HCT116 (cell line): ENCODE measurements around the gene CHD2. TPM values are rescaled to one million over a fixed set of nuclear protein-coding genes. Genes with fewer than 3 reads are reported as not detected.

Experiments used
- ATAC-seq: fragments of 200-7000 bp; cut with Tn5 transposase; 2 replicates; pipeline ENCODE4 v1.9.1; 2020; ENCODE audit warnings: mild to moderate bottlenecking, moderate library complexity
- BruUV-seq: library from RNA; stranded (reverse); fragments of 400-500 nt; replicated peaks from 2 replicates; lab custom pipeline; 2021; lab: Mats Ljungman, UMichigan
- CTCF ChIA-PET: fragments of 300-600 bp; sonication (Branson Sonifier 250); formaldehyde crosslinking; loops from one replicate; lab custom pipeline; 2021; ENCODE audit warnings: antibody characterized with exemption; lab: Charles Lee
- POLR2A ChIA-PET: fragments of 300-600, 350-600 bp; sonication (Branson Sonifier 250); formaldehyde crosslinking; loops from one replicate; lab custom pipeline; 2021; ENCODE audit warnings: antibody characterized with exemption; lab: Charles Lee
- RAD21 ChIA-PET, 2 experiments: fragments of 300-600 bp; sonication (Branson Sonifier 250); formaldehyde crosslinking; loops; one replicate each; lab custom pipeline; 2023; ENCODE audit warnings: low total read pairs in 2 of 2; ENCODE audit not compliant: uncharacterized antibody in 2 of 2, unreplicated experiment in 2 of 2, low non-redundant PET in 1 of 2; lab: Charles Lee
- DNase-seq: peaks from one replicate; pipeline ENCODE4 v3.0.0-alpha.2; 2010; ENCODE audit warnings: low read depth, low spot score
- H2AFZ ChIP-seq: fragments of 200-600 bp; shearing (Covaris generic), sonication (generic); 2 replicates; pipeline ENCODE4 v1.6.1; 2017; ENCODE audit warnings: low read depth, mixed run types, mixed read lengths, antibody characterized with exemption, low read length; ENCODE audit not compliant: poor library complexity, severe bottlenecking
- H3K27ac ChIP-seq: 2 replicates; pipeline ENCODE4 v1.5.1; 2012; ENCODE audit warnings: low read depth, low read length
- H3K27me3 ChIP-seq: fragments of 200-600 bp; sonication (generic); 2 replicates; pipeline ENCODE4 v1.6.1; 2016; ENCODE audit warnings: mixed run types, low read length, mixed read lengths; ENCODE audit not compliant: insufficient read depth
- H3K36me3 ChIP-seq, 2 experiments: fragments of 200-500 bp in 1 of 2; fragments of 200-600 bp in 1 of 2; sonication (Bioruptor generic) in 1 of 2; sonication (generic) in 1 of 2; 2 replicates each; pipeline versions ENCODE4 v1.5.1 to v1.6.1; 2014 to 2016; ENCODE audit warnings: low read length in 2 of 2, inconsistent platforms in 1 of 2, mixed read lengths in 1 of 2, mixed run types in 1 of 2; ENCODE audit not compliant: insufficient read depth in 2 of 2, control insufficient read depth in 1 of 2
- H3K4me1 ChIP-seq, 2 experiments: fragments of 200-600 bp in 1 of 2; sonication (generic) in 1 of 2; 2 replicates each; pipeline versions ENCODE4 v1.5.1 to v1.6.1; 2012 to 2017; ENCODE audit warnings: low read length in 2 of 2, inconsistent platforms in 1 of 2, mild to moderate bottlenecking in 1 of 2, mixed read lengths in 1 of 2, mixed run types in 1 of 2, moderate library complexity in 1 of 2; ENCODE audit not compliant: insufficient read depth in 2 of 2, control insufficient read depth in 1 of 2
- H3K4me2 ChIP-seq: fragments of 200-600 bp; sonication (generic); 2 replicates; pipeline ENCODE4 v1.6.1; 2017; ENCODE audit warnings: mixed run types, low read length, mixed read lengths
- H3K4me3 ChIP-seq, 2 experiments: fragments of 200-600 bp in 1 of 2; sonication (generic) in 1 of 2; replicated peaks in 1 of 2; 2 replicates each; pipeline ENCODE4 v1.5.1; 2011 to 2016; ENCODE audit warnings: low read length in 2 of 2, control low read depth in 1 of 2, low read depth in 1 of 2, mild to moderate bottlenecking in 1 of 2, mixed read lengths in 1 of 2, mixed run types in 1 of 2
- H3K79me2 ChIP-seq: fragments of 200-600 bp; sonication (generic); 2 replicates; pipeline ENCODE4 v1.6.1; 2017; ENCODE audit warnings: mild to moderate bottlenecking, mixed run types, low read length, moderate library complexity, mixed read lengths; ENCODE audit not compliant: insufficient read depth
- H3K9ac ChIP-seq: fragments of 200-600 bp; sonication (generic); 2 replicates; pipeline ENCODE4 v1.6.1; 2016; ENCODE audit warnings: low read length, mixed read lengths
- H3K9me2 ChIP-seq: fragments of 200-600 bp; sonication (generic), shearing (Covaris generic); 2 replicates; pipeline ENCODE4 v1.6.1; 2017; ENCODE audit warnings: mixed run types, mild to moderate bottlenecking, moderate library complexity; ENCODE audit not compliant: insufficient read depth
- H3K9me3 ChIP-seq, 2 experiments: fragments of 200-500 bp in 1 of 2; fragments of 200-600 bp in 1 of 2; sonication (Bioruptor generic) in 1 of 2; sonication (generic) in 1 of 2; 2 replicates each; pipeline ENCODE4 v1.6.1; 2014 to 2017; ENCODE audit warnings: low read length in 2 of 2, mixed read lengths in 2 of 2, inconsistent platforms in 1 of 2, low read depth in 1 of 2, mild to moderate bottlenecking in 1 of 2, mixed run types in 1 of 2, moderate library complexity in 1 of 2; ENCODE audit not compliant: control insufficient read depth in 1 of 2, insufficient read depth in 1 of 2
- H4K20me1 ChIP-seq: fragments of 200-600 bp; sonication (generic), shearing (Covaris generic); 2 replicates; pipeline ENCODE4 v1.6.1; 2017; ENCODE audit warnings: mixed run types, mild to moderate bottlenecking, moderate library complexity; ENCODE audit not compliant: insufficient read depth
- EGR1 ChIP-seq: IDR thresholded peaks from 2 replicates; pipeline ENCODE4 v1.6.1; 2012; ENCODE audit warnings: low read depth
- JUND ChIP-seq: IDR thresholded peaks from 2 replicates; pipeline ENCODE4 v1.6.1; 2012
- RAD21 ChIP-seq: IDR thresholded peaks from 2 replicates; pipeline ENCODE4 v1.6.1; 2012; ENCODE audit warnings: low read depth, mild to moderate bottlenecking
- SP1 ChIP-seq: IDR thresholded peaks from 2 replicates; pipeline ENCODE4 v1.6.1; 2012; ENCODE audit warnings: low read depth
- TCF7L2 ChIP-seq: IDR thresholded peaks from 2 replicates; pipeline ENCODE4 v1.7.0; 2011; ENCODE audit warnings: borderline replicate concordance, inconsistent platforms; ENCODE audit not compliant: insufficient read depth, insufficient read length; ENCODE audit errors: extremely low read depth
- YY1 ChIP-seq: IDR thresholded peaks from 2 replicates; pipeline ENCODE4 v1.6.1; 2011; ENCODE audit warnings: low read length, low read depth, moderate library complexity, mild to moderate bottlenecking; ENCODE audit not compliant: insufficient replicate concordance; ENCODE audit errors: extremely low read depth
- ZFX ChIP-seq: fragments of 450-650 bp; IDR thresholded peaks from 2 replicates; pipeline ENCODE4 v1.6.1; 2017
- intact Hi-C: fragments of 100-400 bp; cut with micrococcal nuclease; formaldehyde crosslinking; loops from 2 replicates; pipeline ENCODE4 v1.10.0; 2022
- total RNA-seq: library from RNA; stranded (reverse); gene quantifications from one replicate; pipeline ENCODE4 v1.2.1, GENCODE V29; 2021; ENCODE audit not compliant: unreplicated experiment
- TF ChIP-seq, protein P1 (sequence below): IDR thresholded peaks from 2 replicates; pipeline ENCODE4 v1.6.1; 2012
- TF ChIP-seq, protein P2 (sequence below), 3 experiments: fragments of 200-600 bp in 1 of 3; sonication (generic) in 1 of 3; IDR thresholded peaks in 2 of 3; conservative IDR thresholded peaks in 1 of 3; 2 replicates each; pipeline ENCODE4 v1.5.1; 2012 to 2017; ENCODE audit warnings: low read depth in 2 of 3, low read length in 2 of 3, antibody characterized with exemption in 1 of 3, borderline replicate concordance in 1 of 3, control low read depth in 1 of 3, mild to moderate bottlenecking in 1 of 3, mixed read lengths in 1 of 3, mixed run types in 1 of 3, moderate library complexity in 1 of 3; ENCODE audit not compliant: insufficient read depth in 1 of 3
- TF ChIP-seq, protein P3 (sequence below): IDR thresholded peaks from 2 replicates; pipeline ENCODE4 v1.6.1; 2012; ENCODE audit warnings: low read depth

CHD2 gene
- total RNA-seq, 1 experiment from 2014 or later = 116 TPM

DNA sequence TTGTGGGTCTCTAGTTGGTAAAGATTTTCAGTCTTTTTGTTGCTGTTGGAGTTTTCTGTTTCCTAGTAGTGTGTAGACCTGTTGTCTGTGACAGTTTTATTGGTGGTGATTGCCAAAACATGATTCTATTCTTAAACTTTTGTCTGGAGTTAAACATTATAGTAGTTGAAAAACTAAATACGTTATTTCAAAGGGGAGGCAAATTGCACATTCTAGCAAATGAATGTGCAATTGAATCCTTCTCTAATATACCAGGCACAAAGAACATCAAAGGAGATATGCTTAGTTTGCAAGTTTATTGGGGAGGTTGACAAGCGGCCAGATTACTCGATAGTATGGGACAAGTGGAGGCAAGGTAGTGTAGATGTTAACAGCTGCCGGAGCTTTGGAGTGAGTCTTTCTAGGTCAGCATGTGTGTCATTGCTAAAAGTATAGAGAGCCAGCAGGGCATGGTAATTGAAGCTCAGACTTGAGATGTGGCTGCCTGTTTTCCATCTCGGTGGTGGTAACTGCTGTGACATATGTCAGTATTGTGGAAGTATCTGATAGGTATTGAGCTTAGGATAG is 20.6 kb downstream of the CHD2 start:
- ChIA-PET POLR2A (interaction anchor here (1.1 to 1.8 kb wide), 9 partner anchors 9 to 123 kb away, joined by 3 to 12 read pairs (median 5); no protein-coding TSS in a partner anchor), CTCF (interaction anchor here (1.4 to 7.7 kb wide), 4 partner anchors 21 to 1199 kb away, joined by 3 to 67 read pairs (median 6); partner anchors contain the start of gene CHD2), RAD21 (interaction anchor here in 1 of 2 experiments (0.5 to 1.0 kb wide), 2 partner anchors 21 to 116 kb away, joined by 3 read pairs; no protein-coding TSS in a partner anchor)
- Histone ChIP-seq H3K27ac (peak overlapping the region; percentile 65), H4K20me1 (no peaks in the 10 kb centered on the region), H3K36me3 (peaks cover 16 to 18% of the 10 kb centered on the region in 2 experiments; a peak in 3 of 4 replicates), H3K79me2 (peaks cover 99% of the 10 kb centered on the region), H2AFZ (no peak overlapping the region), H3K4me3 (peak overlapping the region in 1 of 2 experiments; percentile 17; a peak in 2 of 4 replicates), H3K9me2 (no peaks in the 10 kb centered on the region), H3K4me2 (peak overlapping the region; percentile 61), H3K9me3 (no peaks in the 10 kb centered on the region), H3K4me1 (peaks cover 41 to 74% of the 10 kb centered on the region in 2 experiments), H3K9ac (peak overlapping the region; percentile 56), H3K27me3 (no peaks in the 10 kb centered on the region)
- DNase-seq (no peak), ATAC-seq (0 out of 2 replicates have a peak, but pooled peaks have one; percentile 4)
- intact Hi-C loops = no loop called here
- BruUV-seq = no TSS peak
- TF ChIP-seq JUND (no peak), EGR1 (no peak), RAD21 (no peak), ZFX (no peak), SP1 (no peak), TCF7L2 (no peak), YY1 (no peak)
- TF ChIP-seq, protein P1, sequence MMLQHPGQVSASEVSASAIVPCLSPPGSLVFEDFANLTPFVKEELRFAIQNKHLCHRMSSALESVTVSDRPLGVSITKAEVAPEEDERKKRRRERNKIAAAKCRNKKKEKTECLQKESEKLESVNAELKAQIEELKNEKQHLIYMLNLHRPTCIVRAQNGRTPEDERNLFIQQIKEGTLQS = no peak
- TF ChIP-seq, protein P2, sequence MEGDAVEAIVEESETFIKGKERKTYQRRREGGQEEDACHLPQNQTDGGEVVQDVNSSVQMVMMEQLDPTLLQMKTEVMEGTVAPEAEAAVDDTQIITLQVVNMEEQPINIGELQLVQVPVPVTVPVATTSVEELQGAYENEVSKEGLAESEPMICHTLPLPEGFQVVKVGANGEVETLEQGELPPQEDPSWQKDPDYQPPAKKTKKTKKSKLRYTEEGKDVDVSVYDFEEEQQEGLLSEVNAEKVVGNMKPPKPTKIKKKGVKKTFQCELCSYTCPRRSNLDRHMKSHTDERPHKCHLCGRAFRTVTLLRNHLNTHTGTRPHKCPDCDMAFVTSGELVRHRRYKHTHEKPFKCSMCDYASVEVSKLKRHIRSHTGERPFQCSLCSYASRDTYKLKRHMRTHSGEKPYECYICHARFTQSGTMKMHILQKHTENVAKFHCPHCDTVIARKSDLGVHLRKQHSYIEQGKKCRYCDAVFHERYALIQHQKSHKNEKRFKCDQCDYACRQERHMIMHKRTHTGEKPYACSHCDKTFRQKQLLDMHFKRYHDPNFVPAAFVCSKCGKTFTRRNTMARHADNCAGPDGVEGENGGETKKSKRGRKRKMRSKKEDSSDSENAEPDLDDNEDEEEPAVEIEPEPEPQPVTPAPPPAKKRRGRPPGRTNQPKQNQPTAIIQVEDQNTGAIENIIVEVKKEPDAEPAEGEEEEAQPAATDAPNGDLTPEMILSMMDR (IDR thresholded peaks at IDR 0.05 in 2 of 3, conservative IDR thresholded peaks at IDR 0.05 in 1 of 3; ENCODE audit: borderline replicate concordance in 1 of 3, insufficient read depth in 1 of 3, low read depth in 2 of 3, low read length in 2 of 3) = no peak
- TF ChIP-seq, protein P3, sequence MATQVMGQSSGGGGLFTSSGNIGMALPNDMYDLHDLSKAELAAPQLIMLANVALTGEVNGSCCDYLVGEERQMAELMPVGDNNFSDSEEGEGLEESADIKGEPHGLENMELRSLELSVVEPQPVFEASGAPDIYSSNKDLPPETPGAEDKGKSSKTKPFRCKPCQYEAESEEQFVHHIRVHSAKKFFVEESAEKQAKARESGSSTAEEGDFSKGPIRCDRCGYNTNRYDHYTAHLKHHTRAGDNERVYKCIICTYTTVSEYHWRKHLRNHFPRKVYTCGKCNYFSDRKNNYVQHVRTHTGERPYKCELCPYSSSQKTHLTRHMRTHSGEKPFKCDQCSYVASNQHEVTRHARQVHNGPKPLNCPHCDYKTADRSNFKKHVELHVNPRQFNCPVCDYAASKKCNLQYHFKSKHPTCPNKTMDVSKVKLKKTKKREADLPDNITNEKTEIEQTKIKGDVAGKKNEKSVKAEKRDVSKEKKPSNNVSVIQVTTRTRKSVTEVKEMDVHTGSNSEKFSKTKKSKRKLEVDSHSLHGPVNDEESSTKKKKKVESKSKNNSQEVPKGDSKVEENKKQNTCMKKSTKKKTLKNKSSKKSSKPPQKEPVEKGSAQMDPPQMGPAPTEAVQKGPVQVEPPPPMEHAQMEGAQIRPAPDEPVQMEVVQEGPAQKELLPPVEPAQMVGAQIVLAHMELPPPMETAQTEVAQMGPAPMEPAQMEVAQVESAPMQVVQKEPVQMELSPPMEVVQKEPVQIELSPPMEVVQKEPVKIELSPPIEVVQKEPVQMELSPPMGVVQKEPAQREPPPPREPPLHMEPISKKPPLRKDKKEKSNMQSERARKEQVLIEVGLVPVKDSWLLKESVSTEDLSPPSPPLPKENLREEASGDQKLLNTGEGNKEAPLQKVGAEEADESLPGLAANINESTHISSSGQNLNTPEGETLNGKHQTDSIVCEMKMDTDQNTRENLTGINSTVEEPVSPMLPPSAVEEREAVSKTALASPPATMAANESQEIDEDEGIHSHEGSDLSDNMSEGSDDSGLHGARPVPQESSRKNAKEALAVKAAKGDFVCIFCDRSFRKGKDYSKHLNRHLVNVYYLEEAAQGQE = no peak
